IMR-90 (cell line): ENCODE results near the gene MBLAC2. TPM values are rescaled to one million over a fixed set of nuclear protein-coding genes. Genes with fewer than 3 reads are reported as not detected.

Source experiments
- ATAC-seq: fragments of 200-7000 bp; cut with Tn5 transposase; 2 replicates; pipeline ENCODE4 v1.9.1; 2020; ENCODE audit warnings: low read depth, mild to moderate bottlenecking, moderate library complexity
- BruUV-seq: library from RNA; stranded (reverse); fragments of 400-500 nt; replicated peaks from 2 replicates; lab custom pipeline; 2021; lab: Mats Ljungman, UMichigan
- CTCF ChIA-PET: fragments of 300-600 bp; formaldehyde crosslinking; extraction: SDS; loops from one replicate; lab custom pipeline; 2021; ENCODE audit warnings: antibody characterized with exemption; lab: Yijun Ruan, JAX
- POLR2A ChIA-PET: fragments of 300-600 bp; sonication (Branson Sonifier 250); formaldehyde crosslinking; loops from one replicate; lab custom pipeline; 2022; ENCODE audit warnings: antibody characterized with exemption; ENCODE audit not compliant: unreplicated experiment; lab: Charles Lee
- DNase-seq: peaks from one replicate; pipeline ENCODE4 v3.0.0; 2013
- H2AFZ ChIP-seq: replicated peaks from 2 replicates; pipeline ENCODE3; 2013; ENCODE audit warnings: low read length, mild to moderate bottlenecking; ENCODE audit not compliant: poor library complexity
- H2AK5ac ChIP-seq: 2 replicates; pipeline ENCODE4 v1.6.1; 2013; ENCODE audit warnings: low read depth, low read length, inconsistent platforms
- H2AK9ac ChIP-seq: replicated peaks from 2 replicates; pipeline ENCODE3; 2013; ENCODE audit warnings: mild to moderate bottlenecking, low read depth, low read length, moderate library complexity; ENCODE audit not compliant: poor library complexity
- H2BK120ac ChIP-seq: 2 replicates; pipeline ENCODE4 v1.6.1; 2013; ENCODE audit warnings: low read depth, low read length, inconsistent platforms
- H2BK15ac ChIP-seq: 3 replicates; pipeline ENCODE4 v1.6.1; 2013; ENCODE audit warnings: low read depth, low read length, inconsistent platforms
- H2BK20ac ChIP-seq: 2 replicates; pipeline ENCODE4 v1.6.1; 2013; ENCODE audit warnings: low read depth, mild to moderate bottlenecking, inconsistent platforms, low read length, moderate library complexity
- H2BK5ac ChIP-seq: 2 replicates; pipeline ENCODE4 v1.6.1; 2013; ENCODE audit warnings: mild to moderate bottlenecking, low read depth, low read length, inconsistent platforms; ENCODE audit not compliant: poor library complexity, severe bottlenecking
- H3K14ac ChIP-seq: replicated peaks from 2 replicates; pipeline ENCODE4 v1.6.1; 2013; ENCODE audit warnings: low read depth, low read length, inconsistent platforms
- H3K18ac ChIP-seq: 2 replicates; pipeline ENCODE4 v1.6.1; 2013; ENCODE audit warnings: low read depth, low read length, control low read depth
- H3K23ac ChIP-seq: 2 replicates; pipeline ENCODE4 v1.6.1; 2013; ENCODE audit warnings: low read depth, low read length, inconsistent platforms
- H3K27ac ChIP-seq: 2 replicates; pipeline ENCODE4 v1.5.1; 2013; ENCODE audit warnings: mild to moderate bottlenecking, control low read depth, low read length; ENCODE audit not compliant: insufficient read depth
- H3K27me3 ChIP-seq: 2 replicates; pipeline ENCODE4 v1.6.1; 2013; ENCODE audit warnings: low read length; ENCODE audit not compliant: control insufficient read depth, insufficient read depth
- H3K36me3 ChIP-seq: 2 replicates; pipeline ENCODE4 v1.6.1; 2013; ENCODE audit warnings: low read length, mixed read lengths; ENCODE audit not compliant: control insufficient read depth, insufficient read depth
- H3K4ac ChIP-seq: 2 replicates; pipeline ENCODE4 v1.6.1; 2013; ENCODE audit warnings: low read depth, low read length, inconsistent platforms
- H3K4me1 ChIP-seq: 2 replicates; pipeline ENCODE4 v1.6.1; 2013; ENCODE audit warnings: low read length, mixed read lengths; ENCODE audit not compliant: control insufficient read depth, insufficient read depth
- H3K4me2 ChIP-seq: 2 replicates; pipeline ENCODE4 v1.6.1; 2013; ENCODE audit warnings: low read depth, mild to moderate bottlenecking, control low read depth, low read length, moderate library complexity
- H3K4me3 ChIP-seq: 2 replicates; pipeline ENCODE4 v1.5.1; 2013; ENCODE audit warnings: low read depth, mild to moderate bottlenecking, control low read depth, low read length, moderate library complexity; ENCODE audit not compliant: insufficient read depth
- H3K56ac ChIP-seq: 2 replicates; pipeline ENCODE4 v1.6.1; 2013; ENCODE audit warnings: low read length, inconsistent platforms; ENCODE audit not compliant: insufficient read depth; ENCODE audit errors: extremely low read depth
- H3K79me1 ChIP-seq, 2 experiments: 2 replicates each; pipeline ENCODE4 v1.6.1; 2013; ENCODE audit warnings: low read length in 2 of 2, inconsistent platforms in 1 of 2, low read depth in 1 of 2
- H3K9ac ChIP-seq: 2 replicates; pipeline ENCODE4 v1.6.1; 2013; ENCODE audit warnings: low read depth, low read length, control low read depth
- H3K9me1 ChIP-seq: 2 replicates; pipeline ENCODE4 v1.6.1; 2013; ENCODE audit warnings: low read length, inconsistent platforms; ENCODE audit not compliant: insufficient read depth
- H3K9me3 ChIP-seq: 2 replicates; pipeline ENCODE4 v1.6.1; 2013; ENCODE audit warnings: low read length; ENCODE audit not compliant: control insufficient read depth, insufficient read depth
- H4K20me1 ChIP-seq: 2 replicates; pipeline ENCODE4 v1.6.1; 2013; ENCODE audit warnings: low read length, inconsistent platforms; ENCODE audit not compliant: insufficient read depth
- H4K5ac ChIP-seq: 2 replicates; pipeline ENCODE4 v1.6.1; 2013; ENCODE audit warnings: mild to moderate bottlenecking, low read depth, low read length, control low read depth
- H4K8ac ChIP-seq, 2 experiments: 2 replicates each; pipeline ENCODE4 v1.6.1; 2013; ENCODE audit warnings: low read depth in 2 of 2, low read length in 2 of 2, control low read depth in 1 of 2, inconsistent platforms in 1 of 2
- H4K91ac ChIP-seq: 2 replicates; pipeline ENCODE4 v1.6.1; 2013; ENCODE audit warnings: low read depth, low read length, inconsistent platforms; ENCODE audit not compliant: insufficient read depth
- SMC3 ChIP-seq: fragments of 150-350 bp; IDR thresholded peaks from 2 replicates; pipeline ENCODE4 v1.6.1; 2016; ENCODE audit warnings: low read depth, mild to moderate bottlenecking, antibody characterized with exemption, low read length, moderate library complexity
- WGBS, 2 experiments: methylation state at CpG; one replicate each; pipeline versions ENCODE4 v1.1.5 to v1.1.7; 2013; ENCODE audit warnings: missing lambda C conversion rate in 2 of 2; ENCODE audit not compliant: insufficient read length in 1 of 2; ENCODE audit errors: extremely low coverage in 2 of 2; 5-methylcytosine and 5-hydroxymethylcytosine counted together
- dilution Hi-C: fragments of 300-500 bp; cut with HindIII; formaldehyde crosslinking; loops from one replicate; pipeline ENCODE4 v1.14.3; 2018; ENCODE audit warnings: low sequenced_read_pairs; ENCODE audit not compliant: unreplicated experiment
- in situ Hi-C: fragments of 300-500 bp; cut with MboI; formaldehyde crosslinking; loops from 3 replicates; pipeline ENCODE4 v1.14.3; 2019; ENCODE audit warnings: low sequenced_read_pairs, inconsistent platforms, mixed read lengths
- intact Hi-C: fragments of 100-400 bp; cut with micrococcal nuclease; formaldehyde crosslinking; loops from 2 replicates; pipeline ENCODE4 v1.10.0; 2022
- polyA plus RNA-seq, 3 experiments: library from polyadenylated mRNA; depleted of rRNA; stranded (reverse); fragments of >200 nt; gene quantifications; 2 replicates each; pipeline ENCODE4 v1.2.3, GENCODE V29; 2012; ENCODE audit warnings: low replicate concordance in 1 of 3
- total RNA-seq: library from RNA; depleted of rRNA; stranded (reverse); fragments of >200 nt; gene quantifications from 2 replicates; pipeline ENCODE4 v1.2.3, GENCODE V29; 2012

MBLAC2 gene
- total and polyA plus RNA-seq, 2 of the 4 experiments (the other 2 are of a cell fraction) = 3.0 to 3.2 TPM

DNA sequence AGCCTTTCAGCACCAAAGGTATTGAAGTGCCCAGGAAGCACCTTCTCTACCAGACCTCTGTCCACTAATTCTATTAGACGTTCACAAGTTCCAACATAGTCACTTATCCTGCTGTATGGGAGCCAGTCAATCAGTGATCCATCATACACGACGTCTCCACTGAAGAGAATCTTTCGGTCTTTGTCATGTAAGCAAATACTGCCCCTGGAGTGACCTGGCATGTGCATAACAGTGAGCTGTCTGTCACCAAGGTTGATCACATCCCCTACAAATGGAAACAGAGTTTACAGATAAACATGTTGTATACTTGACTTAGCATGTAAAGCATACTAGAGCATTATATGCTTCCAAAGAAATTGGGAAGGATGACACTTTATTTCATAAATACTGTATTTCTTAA lies 13.3 kb downstream of the MBLAC2 start:
- ChIA-PET CTCF (no interaction called here), POLR2A (no interaction called here)
- TF ChIP-seq SMC3 = no peak
- Histone ChIP-seq H2BK15ac (no peak overlapping the region), H3K79me1 (no peaks in the 10 kb centered on the region), H3K14ac (no peak overlapping the region), H3K23ac (no peak overlapping the region), H4K20me1 (no peaks in the 10 kb centered on the region), H3K4me3 (no peak overlapping the region), H3K56ac (no peak overlapping the region), H3K9me3 (no peaks in the 10 kb centered on the region), H4K91ac (no peak overlapping the region), H2AK5ac (no peak overlapping the region), H3K36me3 (peaks cover 1% of the 10 kb centered on the region; the same call in 1 of the 2 replicates), H3K18ac (no peak overlapping the region), H3K9me1 (no peaks in the 10 kb centered on the region), H2BK120ac (no peak overlapping the region), H2BK20ac (no peak overlapping the region), H3K27me3 (no peaks in the 10 kb centered on the region), H2AFZ (no peak overlapping the region), H4K5ac (no peak overlapping the region), H3K9ac (no peak overlapping the region), H2AK9ac (no peak overlapping the region), H3K27ac (no peak overlapping the region), H4K8ac (no peak overlapping the region), H3K4me2 (no peak overlapping the region), H2BK5ac (no peak overlapping the region), H3K4ac (no peak overlapping the region), H3K4me1 (no peaks in the 10 kb centered on the region)
- in situ Hi-C loops = no loop called here
- BruUV-seq = no TSS peak
- intact Hi-C loops = no loop called here
- 64% methylated on average over 3 of the region's 4 CpGs; no CpG with 5 or more reads in 1 of the 2 experiments for WGBS, 2 experiments
- ATAC-seq (no peak), DNase-seq (no peak)
- dilution Hi-C loops = no loop called here
